Prostate gland (tissue), 2 donors: Measurements from ENCODE around the gene TRMT2A. TPM values are rescaled to one million over a fixed set of nuclear protein-coding genes. Genes with fewer than 3 reads are reported as not detected.

ENCODE experiments used
- DNase-seq: peaks from one replicate; pipeline ENCODE4 v3.0.0-alpha.2; 2019; ENCODE audit warnings: low spot score
- H3K27ac ChIP-seq, 2 donors: fragments of 200-600 bp; sonication (generic); 2 replicates each; pipeline ENCODE4 v1.5.1; 2017 to 2019
- H3K27me3 ChIP-seq: fragments of 200-600 bp; sonication (generic); replicated peaks from 2 replicates; pipeline ENCODE4 v1.5.1; 2019; ENCODE audit not compliant: insufficient read depth
- H3K36me3 ChIP-seq, 2 donors: fragments of 200-600 bp; sonication (generic); 1 replicate in 1 of 2; 2 replicates in 1 of 2; pipeline versions ENCODE4 v1.5.1 to v1.8.1; 2017 to 2019
- H3K4me1 ChIP-seq: fragments of 200-600 bp; sonication (generic); replicated peaks from 2 replicates; pipeline ENCODE4 v1.5.1; 2019
- H3K4me3 ChIP-seq, 2 donors: fragments of 200-600 bp; sonication (generic); 2 replicates each; pipeline ENCODE4 v1.5.1; 2017 to 2019
- H3K9me3 ChIP-seq: fragments of 200-600 bp; sonication (generic); 2 replicates; pipeline ENCODE4 v1.5.1; 2017
- POLR2A ChIP-seq: fragments of 450-650 bp; IDR thresholded peaks from one replicate; pipeline ENCODE4 v1.6.1; 2016; ENCODE audit warnings: antibody characterized with exemption, mild to moderate bottlenecking
- POLR2AphosphoS5 ChIP-seq: sonication (generic); formaldehyde crosslinking; IDR thresholded peaks from one replicate; pipeline ENCODE4 v1.6.1; 2017; ENCODE audit warnings: antibody characterized with exemption
- WGBS: methylation state at CpG from one replicate; pipeline ENCODE4 v1.1.5; 2018; 5-methylcytosine and 5-hydroxymethylcytosine counted together
- intact Hi-C: fragments of 100-400 bp; cut with DNase I; formaldehyde crosslinking; loops from one replicate; pipeline ENCODE4 v1.14.2; 2022
- total RNA-seq, 2 donors: library from RNA; depleted of rRNA; stranded (reverse); fragments of >200 nt; gene quantifications; one replicate each; pipeline ENCODE4 v1.1.0, GENCODE V29; 2016
- TF ChIP-seq, protein P1 (sequence below), 4 experiments: fragments of 200-600 bp in 2 of 4; fragments of 450-650 bp in 2 of 4; sonication (generic) in 2 of 4; IDR thresholded peaks; 1 replicate in 3 of 4; 2 replicates in 1 of 4; pipeline ENCODE4 v1.5.1; 2016 to 2019; ENCODE audit warnings: antibody characterized with exemption in 4 of 4, mild to moderate bottlenecking in 2 of 4, moderate library complexity in 2 of 4

TRMT2A gene
- total RNA-seq, 2 donors from 2014 or later: 65.8 to 123 TPM

GRCh38 chr22:20145832-20146223, 28.8 kb upstream of the TRMT2A start:
- Histone ChIP-seq H3K4me3 (no peak overlapping the region), H3K27me3 (no peaks in the 10 kb centered on the region), H3K36me3 (no peaks in the 10 kb centered on the region), H3K4me1 (no peaks in the 10 kb centered on the region), H3K27ac (no peak overlapping the region), H3K9me3 (no peaks in the 10 kb centered on the region)
- no peak for DNase-seq
- TF ChIP-seq POLR2AphosphoS5: no peak
- TF ChIP-seq POLR2A: no peak
- TF ChIP-seq, protein P1, sequence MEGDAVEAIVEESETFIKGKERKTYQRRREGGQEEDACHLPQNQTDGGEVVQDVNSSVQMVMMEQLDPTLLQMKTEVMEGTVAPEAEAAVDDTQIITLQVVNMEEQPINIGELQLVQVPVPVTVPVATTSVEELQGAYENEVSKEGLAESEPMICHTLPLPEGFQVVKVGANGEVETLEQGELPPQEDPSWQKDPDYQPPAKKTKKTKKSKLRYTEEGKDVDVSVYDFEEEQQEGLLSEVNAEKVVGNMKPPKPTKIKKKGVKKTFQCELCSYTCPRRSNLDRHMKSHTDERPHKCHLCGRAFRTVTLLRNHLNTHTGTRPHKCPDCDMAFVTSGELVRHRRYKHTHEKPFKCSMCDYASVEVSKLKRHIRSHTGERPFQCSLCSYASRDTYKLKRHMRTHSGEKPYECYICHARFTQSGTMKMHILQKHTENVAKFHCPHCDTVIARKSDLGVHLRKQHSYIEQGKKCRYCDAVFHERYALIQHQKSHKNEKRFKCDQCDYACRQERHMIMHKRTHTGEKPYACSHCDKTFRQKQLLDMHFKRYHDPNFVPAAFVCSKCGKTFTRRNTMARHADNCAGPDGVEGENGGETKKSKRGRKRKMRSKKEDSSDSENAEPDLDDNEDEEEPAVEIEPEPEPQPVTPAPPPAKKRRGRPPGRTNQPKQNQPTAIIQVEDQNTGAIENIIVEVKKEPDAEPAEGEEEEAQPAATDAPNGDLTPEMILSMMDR (IDR thresholded peaks at IDR 0.05): no peak
- intact Hi-C loops: no loop called here
- 89% methylated on average over 21 of the region's 21 CpGs for WGBS

GRCh38 chr22:20145206-20145831, 28.3 kb upstream of the TRMT2A start:
- 87% methylated on average over 20 of the region's 22 CpGs for WGBS
- DNase-seq: no peak
- TF ChIP-seq, protein P1 (IDR thresholded peaks at IDR 0.05): no peak
- TF ChIP-seq POLR2AphosphoS5 (no peak), POLR2A (no peak)
- Histone ChIP-seq H3K4me1 (no peaks in the 10 kb centered on the region), H3K36me3 (no peaks in the 10 kb centered on the region), H3K4me3 (no peak overlapping the region), H3K27me3 (no peaks in the 10 kb centered on the region), H3K27ac (no peak overlapping the region), H3K9me3 (no peaks in the 10 kb centered on the region)
- intact Hi-C loops: no loop called here

- no peak for TF ChIP-seq POLR2AphosphoS5
- TF ChIP-seq POLR2A: no peak
- TF ChIP-seq, protein P1 (IDR thresholded peaks at IDR 0.05): no peak
- intact Hi-C loops: no loop called here
Measured at GRCh38 chr22:20143883-20144665, 27.0 kb upstream of the TRMT2A start.

DNA sequence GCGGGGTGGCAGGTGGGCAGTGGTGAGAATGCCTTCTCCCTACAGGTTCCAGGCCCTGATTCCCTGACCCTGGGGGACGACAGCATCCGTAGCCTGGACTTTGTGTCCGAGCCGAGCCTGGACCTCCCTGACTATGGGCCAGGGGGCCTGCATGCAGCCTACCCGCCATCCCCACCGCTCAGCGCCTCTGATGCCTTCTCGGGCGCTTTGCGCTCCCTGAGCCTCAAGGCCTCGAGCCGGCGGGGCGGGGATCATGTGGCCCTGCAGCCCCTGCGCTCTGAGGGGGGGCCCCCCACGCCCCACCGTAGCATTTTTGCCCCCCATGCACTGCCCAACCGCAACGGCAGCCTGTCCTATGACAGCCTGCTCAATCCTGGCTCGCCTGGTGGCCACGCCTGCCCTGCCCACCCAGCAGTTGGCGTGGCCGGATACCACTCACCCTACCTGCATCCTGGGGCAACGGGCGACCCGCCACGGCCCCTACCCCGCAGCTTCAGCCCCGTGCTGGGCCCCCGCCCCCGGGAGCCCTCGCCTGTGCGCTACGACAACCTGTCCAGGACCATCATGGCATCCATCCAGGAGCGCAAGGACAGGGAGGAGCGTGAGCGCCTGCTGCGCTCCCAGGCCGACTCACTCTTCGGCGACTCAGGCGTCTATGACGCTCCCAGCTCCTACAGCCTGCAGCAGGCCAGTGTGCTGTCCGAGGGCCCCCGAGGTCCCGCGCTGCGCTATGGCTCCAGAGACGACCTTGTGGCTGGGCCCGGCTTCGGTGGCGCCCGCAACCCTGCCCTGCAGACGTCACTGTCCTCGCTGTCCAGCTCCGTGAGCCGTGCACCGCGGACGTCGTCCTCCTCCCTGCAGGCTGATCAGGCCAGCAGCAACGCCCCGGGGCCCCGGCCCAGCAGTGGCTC, 25.9 kb upstream of the TRMT2A start:
- intact Hi-C loops: no loop called here
- no peaks in the 10 kb centered on the region for H3K36me3 ChIP-seq
- no peak for DNase-seq
- TF ChIP-seq POLR2A: no peak
- TF ChIP-seq, protein P1 (IDR thresholded peaks at IDR 0.05): no peak
- TF ChIP-seq POLR2AphosphoS5: no peak
- WGBS: 91% methylated on average over 36 of the region's 65 CpGs
- no peaks in the 10 kb centered on the region for H3K4me1 ChIP-seq
- H3K9me3 ChIP-seq: no peaks in the 10 kb centered on the region
- no peak overlapping the region for H3K27ac ChIP-seq
- H3K4me3 ChIP-seq: no peak overlapping the region
- no peaks in the 10 kb centered on the region for H3K27me3 ChIP-seq

More at GRCh38 chr22:20143883-20144665, 27.0 kb upstream of the TRMT2A start:
- Histone ChIP-seq H3K4me1 (no peaks in the 10 kb centered on the region), H3K9me3 (no peaks in the 10 kb centered on the region), H3K27me3 (no peaks in the 10 kb centered on the region), H3K4me3 (no peak overlapping the region), H3K27ac (no peak overlapping the region), H3K36me3 (no peaks in the 10 kb centered on the region)
- 82% methylated on average over 19 of the region's 19 CpGs for WGBS
- DNase-seq: no peak
